HepG2 (cell line): Measurements from ENCODE around the gene EPDR1. TPM values are rescaled to one million over a fixed set of nuclear protein-coding genes. Genes with fewer than 3 reads are reported as not detected.

Source experiments
- ATAC-seq: fragments of 200-7000 bp; cut with Tn5 transposase; 3 replicates; pipeline ENCODE4 v1.9.1; 2020; ENCODE audit warnings: mild to moderate bottlenecking, moderate library complexity
- BruUV-seq: library from RNA; stranded (reverse); fragments of 400-500 nt; replicated peaks from 2 replicates; lab custom pipeline; 2021; lab: Mats Ljungman, UMichigan
- CTCF ChIA-PET: fragments of 300-600 bp; formaldehyde crosslinking; extraction: SDS; loops from one replicate; lab custom pipeline; 2021; ENCODE audit warnings: low total read pairs, inconsistent platforms, low intra/inter-chr PET ratio; lab: Yijun Ruan, JAX
- POLR2A ChIA-PET: fragments of 350-600 bp; sonication (Branson Sonifier 250); formaldehyde crosslinking; loops from one replicate; lab custom pipeline; 2020; ENCODE audit warnings: antibody characterized with exemption, inconsistent platforms; lab: Yijun Ruan, JAX
- DNase-seq: peaks from one replicate; pipeline ENCODE4 v3.0.0-alpha.2; 2015; ENCODE audit warnings: low spot score
- FAIRE-seq: peaks from 3 replicates; lab custom pipeline; 2011; peaks lifted over from hg19 to GRCh38; lab: Jason Lieb, UNC
- H2AFZ ChIP-seq: one replicate; pipeline ENCODE4 v1.6.1; 2011; ENCODE audit warnings: low read length, inconsistent platforms
- H3K27ac ChIP-seq: fragments of 300-600 bp; 3 replicates; pipeline ENCODE4 v1.8.0; 2011; ENCODE audit warnings: mixed run types, mild to moderate bottlenecking, mixed read lengths, low read length, inconsistent platforms; ENCODE audit not compliant: insufficient read depth; ENCODE audit errors: extremely low read length
- H3K27me3 ChIP-seq, 2 experiments: fragments of 200-600 bp in 1 of 2; 2 replicates in 1 of 2; 3 replicates in 1 of 2; pipeline versions ENCODE4 v1.6.0 to v1.8.0; 2011; ENCODE audit warnings: low read length in 2 of 2, mild to moderate bottlenecking in 2 of 2, moderate library complexity in 2 of 2, inconsistent platforms in 1 of 2; ENCODE audit not compliant: insufficient read depth in 2 of 2, control insufficient read depth in 1 of 2
- H3K36me3 ChIP-seq, 2 experiments: fragments of 200-600 bp in 1 of 2; replicated peaks in 1 of 2; 2 replicates in 1 of 2; 3 replicates in 1 of 2; pipeline versions ENCODE4 v1.5.1 to v1.8.0; 2011; ENCODE audit warnings: low read length in 2 of 2, inconsistent platforms in 1 of 2; ENCODE audit not compliant: insufficient read depth in 2 of 2, control insufficient read depth in 1 of 2
- H3K4me1 ChIP-seq: 2 replicates; pipeline ENCODE4 v1.5.1; 2012; ENCODE audit warnings: low read length, inconsistent platforms; ENCODE audit not compliant: insufficient read depth
- H3K4me2 ChIP-seq: 2 replicates; pipeline ENCODE4 v1.6.0; 2011; ENCODE audit warnings: low read depth, low read length, inconsistent platforms
- H3K4me3 ChIP-seq, 3 experiments: fragments of 200-600 bp in 1 of 3; sonication (generic), shearing (Covaris generic) in 1 of 3; replicated peaks in 1 of 3; 2 replicates each; pipeline ENCODE4 v1.5.1; 2011 to 2016; ENCODE audit warnings: low read length in 3 of 3, inconsistent platforms in 2 of 3, low read depth in 2 of 3, mild to moderate bottlenecking in 2 of 3, control low read depth in 1 of 3, mixed read lengths in 1 of 3; ENCODE audit not compliant: insufficient read depth in 1 of 3
- H3K79me2 ChIP-seq: one replicate; pipeline ENCODE4 v1.6.1; 2011; ENCODE audit warnings: low read length, inconsistent platforms; ENCODE audit not compliant: insufficient read depth
- H3K9ac ChIP-seq: 2 replicates; pipeline ENCODE4 v1.6.0; 2011; ENCODE audit warnings: mild to moderate bottlenecking, low read depth, low read length, inconsistent platforms; ENCODE audit not compliant: insufficient read depth
- H3K9me3 ChIP-seq: 2 replicates; pipeline ENCODE4 v1.5.1; 2012; ENCODE audit warnings: mild to moderate bottlenecking, low read length
- H4K20me1 ChIP-seq: 2 replicates; pipeline ENCODE4 v1.6.0; 2011; ENCODE audit warnings: inconsistent platforms, mild to moderate bottlenecking, low read length, moderate library complexity; ENCODE audit not compliant: insufficient read depth
- KDM2A ChIP-seq: sonication (generic); formaldehyde crosslinking; IDR thresholded peaks from 2 replicates; pipeline ENCODE4 v1.4.0; 2020; ENCODE audit warnings: low read depth, missing genetic modification reagents, borderline replicate concordance
- MXD4 ChIP-seq: IDR thresholded peaks from 2 replicates; pipeline ENCODE4 v1.6.1; 2016; ENCODE audit warnings: mild to moderate bottlenecking, missing biosample characterization, missing genetic modification reagents
- PCBP1 ChIP-seq: fragments of 200-400 bp; formaldehyde crosslinking; IDR thresholded peaks from 2 replicates; pipeline ENCODE4 v1.6.1; 2017; ENCODE audit warnings: mild to moderate bottlenecking, low read depth, low read length, borderline replicate concordance
- SAP130 ChIP-seq: IDR thresholded peaks from 2 replicates; pipeline ENCODE4 v1.6.1; 2016; ENCODE audit warnings: low read depth
- ZNF274 ChIP-seq: sonication (generic); formaldehyde crosslinking; IDR thresholded peaks from 2 replicates; pipeline ENCODE4 v1.5.1; 2020; ENCODE audit warnings: mild to moderate bottlenecking, missing genetic modification reagents
- WGBS: methylation state at CpG from one replicate; pipeline ENCODE4 v1.1.6; 2017; ENCODE audit warnings: low lambda C conversion rate; 5-methylcytosine and 5-hydroxymethylcytosine counted together
- in situ Hi-C: cut with HindIII; loops from 2 replicates; pipeline ENCODE4 v1.10.0; 2017; ENCODE audit warnings: low pct_unique_long_range_greater_than_20kb; ENCODE audit not compliant: extremely low pct_ligation_motif_present
- intact Hi-C: fragments of 100-400 bp; cut with micrococcal nuclease; formaldehyde crosslinking; loops from one replicate; pipeline ENCODE4 v1.10.0; 2022; ENCODE audit not compliant: unreplicated experiment
- polyA plus RNA-seq, 8 experiments: library from polyadenylated mRNA; depleted of rRNA in 3 of 8; stranded (reverse) in 7 of 8; unstranded in 1 of 8; fragments of >200 nt; fragmentation: Illumina TruSeq in 4 of 8; extraction: Trizol in 4 of 8; gene quantifications; 2 replicates each; pipeline versions ENCODE4 v1.2.1 to v1.2.3, GENCODE V29; 2011 to 2016; ENCODE audit warnings: low read depth in 4 of 8, missing spikeins in 1 of 8, mixed read lengths in 1 of 8; ENCODE audit not compliant: insufficient read depth in 1 of 8
- total RNA-seq, 5 experiments: library from RNA; depleted of rRNA; stranded (reverse); fragments of >200 nt; fragmentation: Illumina TruSeq; extraction: Trizol; gene quantifications; 2 replicates each; pipeline ENCODE4 v1.2.3, GENCODE V29; 2016; ENCODE audit warnings: low read depth in 1 of 5
- TF ChIP-seq, protein P1 (sequence below), 2 experiments: sonication (generic) in 1 of 2; formaldehyde crosslinking in 1 of 2; IDR thresholded peaks; 2 replicates each; pipeline versions ENCODE4 v1.6.1 to v1.9.0; 2014 to 2022; ENCODE audit warnings: antibody characterized with exemption in 1 of 2, borderline replicate concordance in 1 of 2, inconsistent platforms in 1 of 2, low read depth in 1 of 2, missing genetic modification reagents in 1 of 2
- TF ChIP-seq, protein P2 (sequence below): sonication (generic); formaldehyde crosslinking; IDR thresholded peaks from 2 replicates; pipeline ENCODE4 v1.8.0; 2022; ENCODE audit warnings: missing genetic modification reagents, mild to moderate bottlenecking, moderate library complexity, borderline replicate concordance
- TF ChIP-seq, protein P3 (sequence below): sonication (generic); formaldehyde crosslinking; IDR thresholded peaks from 2 replicates; pipeline ENCODE4 v1.4.0; 2020; ENCODE audit warnings: mild to moderate bottlenecking, low read depth, missing genetic modification reagents
- TF ChIP-seq, protein P4 (sequence below): sonication (generic); formaldehyde crosslinking; IDR thresholded peaks from 2 replicates; pipeline ENCODE4 v1.9.0; 2021; ENCODE audit warnings: missing genetic modification reagents, mild to moderate bottlenecking, borderline replicate concordance
- TF ChIP-seq, protein P5 (sequence below): sonication (generic); formaldehyde crosslinking; IDR thresholded peaks from 2 replicates; pipeline ENCODE4 v1.5.0; 2020; ENCODE audit warnings: missing genetic modification reagents

EPDR1 gene
- total and polyA plus RNA-seq, 2 of the 13 experiments (the other 11 are each of a cell fraction or from before 2014, with no cell fraction given), result 38.3 to 50.2 TPM

DNA sequence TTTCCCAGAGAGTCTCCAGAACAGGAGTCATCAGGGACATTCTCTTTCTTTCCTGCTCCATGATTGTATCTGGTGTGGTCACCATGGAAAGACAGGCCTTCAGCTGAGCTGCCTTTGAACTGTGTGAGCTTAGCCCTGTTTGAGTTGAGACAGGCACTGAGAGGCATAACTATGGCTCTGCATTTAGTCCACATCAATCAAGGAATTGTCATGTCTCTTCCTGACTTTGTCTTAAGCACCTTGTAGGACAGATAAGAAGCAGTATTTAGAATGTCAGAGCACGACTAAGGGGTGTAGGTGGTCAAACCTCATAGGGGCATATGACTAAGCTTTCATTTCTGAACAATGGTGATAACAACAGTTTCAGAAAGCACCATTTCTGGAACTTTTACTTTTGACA lies 53.5 kb downstream of the EPDR1 start (continued):
- TF ChIP-seq, protein P1, sequence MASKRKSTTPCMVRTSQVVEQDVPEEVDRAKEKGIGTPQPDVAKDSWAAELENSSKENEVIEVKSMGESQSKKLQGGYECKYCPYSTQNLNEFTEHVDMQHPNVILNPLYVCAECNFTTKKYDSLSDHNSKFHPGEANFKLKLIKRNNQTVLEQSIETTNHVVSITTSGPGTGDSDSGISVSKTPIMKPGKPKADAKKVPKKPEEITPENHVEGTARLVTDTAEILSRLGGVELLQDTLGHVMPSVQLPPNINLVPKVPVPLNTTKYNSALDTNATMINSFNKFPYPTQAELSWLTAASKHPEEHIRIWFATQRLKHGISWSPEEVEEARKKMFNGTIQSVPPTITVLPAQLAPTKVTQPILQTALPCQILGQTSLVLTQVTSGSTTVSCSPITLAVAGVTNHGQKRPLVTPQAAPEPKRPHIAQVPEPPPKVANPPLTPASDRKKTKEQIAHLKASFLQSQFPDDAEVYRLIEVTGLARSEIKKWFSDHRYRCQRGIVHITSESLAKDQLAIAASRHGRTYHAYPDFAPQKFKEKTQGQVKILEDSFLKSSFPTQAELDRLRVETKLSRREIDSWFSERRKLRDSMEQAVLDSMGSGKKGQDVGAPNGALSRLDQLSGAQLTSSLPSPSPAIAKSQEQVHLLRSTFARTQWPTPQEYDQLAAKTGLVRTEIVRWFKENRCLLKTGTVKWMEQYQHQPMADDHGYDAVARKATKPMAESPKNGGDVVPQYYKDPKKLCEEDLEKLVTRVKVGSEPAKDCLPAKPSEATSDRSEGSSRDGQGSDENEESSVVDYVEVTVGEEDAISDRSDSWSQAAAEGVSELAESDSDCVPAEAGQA (IDR thresholded peaks at IDR 0.05; ENCODE audit: low read depth), result no peak
- TF ChIP-seq, protein P1 (CRISPR knock-in tag; IDR thresholded peaks at IDR 0.05; ENCODE audit: borderline replicate concordance), result no peak
- no peak for TF ChIP-seq ZNF274 (CRISPR knock-in tag)
- TF ChIP-seq, protein P2, sequence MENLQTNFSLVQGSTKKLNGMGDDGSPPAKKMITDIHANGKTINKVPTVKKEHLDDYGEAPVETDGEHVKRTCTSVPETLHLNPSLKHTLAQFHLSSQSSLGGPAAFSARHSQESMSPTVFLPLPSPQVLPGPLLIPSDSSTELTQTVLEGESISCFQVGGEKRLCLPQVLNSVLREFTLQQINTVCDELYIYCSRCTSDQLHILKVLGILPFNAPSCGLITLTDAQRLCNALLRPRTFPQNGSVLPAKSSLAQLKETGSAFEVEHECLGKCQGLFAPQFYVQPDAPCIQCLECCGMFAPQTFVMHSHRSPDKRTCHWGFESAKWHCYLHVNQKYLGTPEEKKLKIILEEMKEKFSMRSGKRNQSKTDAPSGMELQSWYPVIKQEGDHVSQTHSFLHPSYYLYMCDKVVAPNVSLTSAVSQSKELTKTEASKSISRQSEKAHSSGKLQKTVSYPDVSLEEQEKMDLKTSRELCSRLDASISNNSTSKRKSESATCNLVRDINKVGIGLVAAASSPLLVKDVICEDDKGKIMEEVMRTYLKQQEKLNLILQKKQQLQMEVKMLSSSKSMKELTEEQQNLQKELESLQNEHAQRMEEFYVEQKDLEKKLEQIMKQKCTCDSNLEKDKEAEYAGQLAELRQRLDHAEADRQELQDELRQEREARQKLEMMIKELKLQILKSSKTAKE (CRISPR knock-in tag), result no peak

DNA sequence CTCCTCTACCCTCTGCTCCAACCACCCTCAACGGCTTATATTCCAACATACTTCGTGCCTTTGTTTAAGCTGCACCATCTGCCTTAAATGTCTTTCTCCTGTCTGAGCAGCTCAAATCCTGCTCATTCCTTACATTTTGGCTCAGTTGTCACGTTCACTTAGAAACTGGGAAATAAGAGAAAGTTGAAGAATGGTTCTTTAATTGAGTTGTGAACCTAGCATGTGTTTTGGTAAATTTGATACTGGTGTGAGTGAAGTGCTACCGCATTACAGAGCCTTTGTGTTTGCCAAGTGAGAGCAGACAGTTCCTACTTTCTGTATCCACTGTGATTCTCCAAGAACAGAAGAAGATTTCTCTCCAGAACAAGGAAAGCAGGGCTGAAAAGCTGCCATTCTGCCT lies 54.3 kb downstream of the EPDR1 start:
- H3K4me2 ChIP-seq, result no peak overlapping the region
- DNase-seq, result no peak
- H3K4me3 ChIP-seq, result no peak overlapping the region
- no peaks in the 10 kb centered on the region for H3K27me3 ChIP-seq
- H4K20me1 ChIP-seq, result no peaks in the 10 kb centered on the region
- H3K9ac ChIP-seq, result no peak overlapping the region
- H3K79me2 ChIP-seq, result no peaks in the 10 kb centered on the region
- H3K4me1 ChIP-seq, result no peaks in the 10 kb centered on the region
- intact Hi-C loops, result no loop called here
- no peak overlapping the region for H2AFZ ChIP-seq
- 40% methylated on average over 4 of the region's 4 CpGs for WGBS
- BruUV-seq, result no TSS peak
- in situ Hi-C loops, result no loop called here
- no peaks in the 10 kb centered on the region for H3K9me3 ChIP-seq
- CTCF ChIA-PET, result no interaction called here
- ATAC-seq, result no peak
- H3K36me3 ChIP-seq, result no peaks in the 10 kb centered on the region
- FAIRE-seq, result no peak
- H3K27ac ChIP-seq, result no peak overlapping the region
- POLR2A ChIA-PET, result no interaction called here
- no peak for TF ChIP-seq MXD4
- TF ChIP-seq PCBP1, result no peak
- TF ChIP-seq, protein P3, sequence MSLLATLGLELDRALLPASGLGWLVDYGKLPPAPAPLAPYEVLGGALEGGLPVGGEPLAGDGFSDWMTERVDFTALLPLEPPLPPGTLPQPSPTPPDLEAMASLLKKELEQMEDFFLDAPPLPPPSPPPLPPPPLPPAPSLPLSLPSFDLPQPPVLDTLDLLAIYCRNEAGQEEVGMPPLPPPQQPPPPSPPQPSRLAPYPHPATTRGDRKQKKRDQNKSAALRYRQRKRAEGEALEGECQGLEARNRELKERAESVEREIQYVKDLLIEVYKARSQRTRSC (CRISPR knock-in tag), result no peak
- TF ChIP-seq, protein P4, sequence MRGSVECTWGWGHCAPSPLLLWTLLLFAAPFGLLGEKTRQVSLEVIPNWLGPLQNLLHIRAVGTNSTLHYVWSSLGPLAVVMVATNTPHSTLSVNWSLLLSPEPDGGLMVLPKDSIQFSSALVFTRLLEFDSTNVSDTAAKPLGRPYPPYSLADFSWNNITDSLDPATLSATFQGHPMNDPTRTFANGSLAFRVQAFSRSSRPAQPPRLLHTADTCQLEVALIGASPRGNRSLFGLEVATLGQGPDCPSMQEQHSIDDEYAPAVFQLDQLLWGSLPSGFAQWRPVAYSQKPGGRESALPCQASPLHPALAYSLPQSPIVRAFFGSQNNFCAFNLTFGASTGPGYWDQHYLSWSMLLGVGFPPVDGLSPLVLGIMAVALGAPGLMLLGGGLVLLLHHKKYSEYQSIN, result no peak
- TF ChIP-seq, protein P5, sequence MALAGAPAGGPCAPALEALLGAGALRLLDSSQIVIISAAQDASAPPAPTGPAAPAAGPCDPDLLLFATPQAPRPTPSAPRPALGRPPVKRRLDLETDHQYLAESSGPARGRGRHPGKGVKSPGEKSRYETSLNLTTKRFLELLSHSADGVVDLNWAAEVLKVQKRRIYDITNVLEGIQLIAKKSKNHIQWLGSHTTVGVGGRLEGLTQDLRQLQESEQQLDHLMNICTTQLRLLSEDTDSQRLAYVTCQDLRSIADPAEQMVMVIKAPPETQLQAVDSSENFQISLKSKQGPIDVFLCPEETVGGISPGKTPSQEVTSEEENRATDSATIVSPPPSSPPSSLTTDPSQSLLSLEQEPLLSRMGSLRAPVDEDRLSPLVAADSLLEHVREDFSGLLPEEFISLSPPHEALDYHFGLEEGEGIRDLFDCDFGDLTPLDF (CRISPR knock-in tag), result no peak
- TF ChIP-seq SAP130 (CRISPR knock-in tag), result no peak
- TF ChIP-seq KDM2A (CRISPR knock-in tag), result no peak
